Stimulated activated naive CD4-positive, alpha-beta T cell (primary cell): ENCODE data around the gene TNNC1.

Experiments
- DNase-seq, 6 experiments: peaks; one replicate each; lab custom pipeline; 2025; lab: John Stamatoyannopoulos, UW

The TNNC1 gene

GRCh38 chr3:52458031-52458760, 4.4 kb upstream of the TNNC1 start:
- DNase-seq, result no peak

- no peak for DNase-seq
These were observed 3.0 kb upstream of the TNNC1 start for GRCh38 chr3:52456800-52457183.

GRCh38 chr3:52456169-52456799, 2.4 kb upstream of the TNNC1 start:
- DNase-seq, result peak in 2 of 6 experiments; percentile 9 to 42

GRCh38 chr3:52455283-52456168, 1.7 kb upstream of the TNNC1 start, which contains the start of gene NISCH:
NISCH (plus strand) TSS chr3:52455604; CDS start chr3:52455642, 38 bp downstream.
- DNase-seq, result peak; percentile 91 to 98 (median 94)

GRCh38 chr3:52454938-52455282, 1.1 kb upstream of the TNNC1 start:
- DNase-seq, result no peak

GRCh38 chr3:52454250-52454937, 553 bp upstream of the TNNC1 start:
- no peak for DNase-seq

- DNase-seq, result no peak
These were observed 1.1 kb downstream of the TNNC1 start for GRCh38 chr3:52452570-52453221.

GRCh38 chr3:52452126-52452525, 1.7 kb downstream of the TNNC1 start:
- no peak for DNase-seq

GRCh38 chr3:52451237-52452083, 2.4 kb downstream of the TNNC1 start:
- no peak for DNase-seq

- no peak for DNase-seq
These were observed 3.2 kb downstream of the TNNC1 start for GRCh38 chr3:52450489-52451236.

GRCh38 chr3:52447512-52448355, 6.1 kb downstream of the TNNC1 start:
- no peak for DNase-seq

GRCh38 chr3:52446631-52447511, 7.0 kb downstream of the TNNC1 start:
- peak; percentile 30 to 73 (median 60) for DNase-seq

- no peak for DNase-seq
These were observed 7.8 kb downstream of the TNNC1 start for GRCh38 chr3:52446042-52446441.

- peak; percentile 36 to 65 (median 51) for DNase-seq
These were observed 8.7 kb downstream of the TNNC1 start, which contains the start of gene SEMA3G for GRCh38 chr3:52444860-52445793. SEMA3G (minus strand) TSS chr3:52445103; CDS start chr3:52445027, 76 bp downstream.

GRCh38 chr3:52443791-52444687, 9.8 kb downstream of the TNNC1 start:
- DNase-seq, result no peak

GRCh38 chr3:52443268-52443610, 10.6 kb downstream of the TNNC1 start:
- DNase-seq, result no peak
